Measurements from ENCODE around the gene WASF1. TPM values are rescaled to one million over a fixed set of nuclear protein-coding genes. Genes with fewer than 3 reads are reported as not detected.
"Not testable (repeated sequence)": the region's sequence is repeated elsewhere in the genome, so short reads cannot be mapped to it uniquely, and the experiment has no call there.

WASF1 gene
- total RNA-seq, 1 donor, result 18.8 TPM

- no peak for DNase-seq (ENCODE audit: insufficient read length, low spot score, missing footprints)
- H3K4me3 ChIP-seq (ENCODE audit: insufficient read depth, low read length), result no peak overlapping the region
- H3K27ac ChIP-seq (ENCODE audit: low read depth, low read length), result no peak overlapping the region
- H3K4me1 ChIP-seq (ENCODE audit: insufficient read depth, low read length), result no peaks in the 10 kb centered on the region
- H3K27me3 ChIP-seq (ENCODE audit: insufficient read depth, low read length), result no peaks in the 10 kb centered on the region
- no peaks in the 10 kb centered on the region for H3K9me3 ChIP-seq (ENCODE audit: low read depth, low read length)
- no peak overlapping the region for H3K4me2 ChIP-seq (ENCODE audit: insufficient read depth, low read length)
- H4K20me1 ChIP-seq (ENCODE audit: insufficient read depth, low read length), result no peaks in the 10 kb centered on the region
- no peaks in the 10 kb centered on the region for H3K79me2 ChIP-seq (ENCODE audit: insufficient read depth, low read length)
- no peak overlapping the region for H2AFZ ChIP-seq (ENCODE audit: low read length)
- TF ChIP-seq CTCF (IDR thresholded peaks at IDR 0.05; ENCODE audit: extremely low read depth, low read depth, low read length), result no peak
- H3K36me3 ChIP-seq (ENCODE audit: insufficient read depth, low read length), result no peaks in the 10 kb centered on the region
Measured at GRCh38 chr6:110130362-110130761, 49.1 kb downstream of the WASF1 start.

GRCh38 chr6:110128418-110128817 is 51.1 kb downstream of the WASF1 start:
- Histone ChIP-seq H3K9me3 (ENCODE audit: low read depth, low read length) (no peaks in the 10 kb centered on the region), H3K4me3 (ENCODE audit: insufficient read depth, low read length) (no peak overlapping the region), H3K4me1 (ENCODE audit: insufficient read depth, low read length) (no peaks in the 10 kb centered on the region), H3K27ac (ENCODE audit: low read depth, low read length) (no peak overlapping the region), H2AFZ (ENCODE audit: low read length) (no peak overlapping the region), H3K79me2 (ENCODE audit: insufficient read depth, low read length) (no peaks in the 10 kb centered on the region), H3K36me3 (ENCODE audit: insufficient read depth, low read length) (no peaks in the 10 kb centered on the region), H3K4me2 (ENCODE audit: insufficient read depth, low read length) (no peak overlapping the region), H4K20me1 (ENCODE audit: insufficient read depth, low read length) (no peaks in the 10 kb centered on the region), H3K27me3 (ENCODE audit: insufficient read depth, low read length) (no peaks in the 10 kb centered on the region)
- DNase-seq (ENCODE audit: insufficient read length, low spot score, missing footprints), result no peak
- no peak for TF ChIP-seq CTCF (IDR thresholded peaks at IDR 0.05; ENCODE audit: extremely low read depth, low read depth, low read length)

GRCh38 chr6:110125361-110125760 is 54.1 kb downstream of the WASF1 start:
- no peak overlapping the region for H3K4me2 ChIP-seq (ENCODE audit: insufficient read depth, low read length)
- peaks cover 3% of the 10 kb centered on the region for H3K36me3 ChIP-seq (ENCODE audit: insufficient read depth, low read length)
- H3K4me1 ChIP-seq (ENCODE audit: insufficient read depth, low read length), result no peaks in the 10 kb centered on the region
- H4K20me1 ChIP-seq (ENCODE audit: insufficient read depth, low read length), result no peaks in the 10 kb centered on the region
- no peaks in the 10 kb centered on the region for H3K9me3 ChIP-seq (ENCODE audit: low read depth, low read length)
- no peak for TF ChIP-seq CTCF (IDR thresholded peaks at IDR 0.05; ENCODE audit: extremely low read depth, low read depth, low read length)
- DNase-seq (ENCODE audit: insufficient read length, low spot score, missing footprints), result no peak
- H2AFZ ChIP-seq (ENCODE audit: low read length), result no peak overlapping the region
- no peak overlapping the region for H3K4me3 ChIP-seq (ENCODE audit: insufficient read depth, low read length)
- no peaks in the 10 kb centered on the region for H3K27me3 ChIP-seq (ENCODE audit: insufficient read depth, low read length)
- H3K79me2 ChIP-seq (ENCODE audit: insufficient read depth, low read length), result no peaks in the 10 kb centered on the region
- no peak overlapping the region for H3K27ac ChIP-seq (ENCODE audit: low read depth, low read length)

GRCh38 chr6:110121655-110122054 is 57.8 kb downstream of the WASF1 start:
- not testable (repeated sequence) for H3K27ac ChIP-seq (ENCODE audit: low read depth, low read length); H3K4me2 ChIP-seq (ENCODE audit: insufficient read depth, low read length); H3K36me3 ChIP-seq (ENCODE audit: insufficient read depth, low read length); H3K27me3 ChIP-seq (ENCODE audit: insufficient read depth, low read length); H3K79me2 ChIP-seq (ENCODE audit: insufficient read depth, low read length); H3K4me1 ChIP-seq (ENCODE audit: insufficient read depth, low read length); H4K20me1 ChIP-seq (ENCODE audit: insufficient read depth, low read length); H2AFZ ChIP-seq (ENCODE audit: low read length); DNase-seq (ENCODE audit: insufficient read length, low spot score, missing footprints); H3K4me3 ChIP-seq (ENCODE audit: insufficient read depth, low read length); H3K9me3 ChIP-seq (ENCODE audit: low read depth, low read length)

Data from osteoblast (primary cell).